ENCODE results near the gene ATF7IP.

GRCh38 chr12:14366209-14367039 is 942 bp downstream of the ATF7IP start:
- no peak for TF ChIP-seq OSR1 (CRISPR knock-in tag; IDR thresholded peaks at IDR 0.05)
- TF ChIP-seq GLIS3 (CRISPR knock-in tag; IDR thresholded peaks at IDR 0.05): no peak
- no peak for TF ChIP-seq PATZ1 (CRISPR knock-in tag; IDR thresholded peaks at IDR 0.05; ENCODE audit: borderline replicate concordance)
- no peak for TF ChIP-seq ZNF70 (CRISPR knock-in tag; IDR thresholded peaks at IDR 0.05)

Measured in SK-N-SH treated with all-trans-retinoic acid at 6 μM for 48 hours (cell line).